Loucy (cell line): Measurements from ENCODE around the gene XKR7.

Source experiments
- H2AFZ ChIP-seq: fragments of 200-600 bp; sonication (generic); 2 replicates; pipeline ENCODE4 v1.6.0; 2016; ENCODE audit warnings: antibody characterized with exemption, mild to moderate bottlenecking, low read length, moderate library complexity
- H3F3A ChIP-seq: fragments of 200-600 bp; 2 replicates; pipeline ENCODE4 v1.6.0; 2016; ENCODE audit warnings: antibody characterized with exemption, low read depth, mild to moderate bottlenecking
- H3K27me3 ChIP-seq: fragments of 200-600 bp; sonication (generic); 2 replicates; pipeline ENCODE4 v1.6.1; 2014; ENCODE audit warnings: low read length, mild to moderate bottlenecking; ENCODE audit not compliant: insufficient read depth, poor library complexity, severe bottlenecking
- H3K36me3 ChIP-seq: fragments of 200-600 bp; sonication (generic); 2 replicates; pipeline ENCODE4 v1.6.1; 2016; ENCODE audit warnings: low read length; ENCODE audit not compliant: insufficient read depth
- H3K4me1 ChIP-seq: fragments of 200-600 bp; sonication (generic); 2 replicates; pipeline ENCODE4 v1.5.1; 2014; ENCODE audit warnings: low read length, mild to moderate bottlenecking; ENCODE audit not compliant: insufficient read depth, poor library complexity, severe bottlenecking
- H3K4me2 ChIP-seq: fragments of 200-600 bp; sonication (generic); 2 replicates; pipeline ENCODE4 v1.6.0; 2014; ENCODE audit warnings: antibody characterized with exemption, low read length, low read depth, mild to moderate bottlenecking; ENCODE audit not compliant: poor library complexity, severe bottlenecking
- H3K4me3 ChIP-seq: fragments of 200-600 bp; sonication (generic); 2 replicates; pipeline ENCODE4 v1.5.1; 2014; ENCODE audit warnings: low read length, mild to moderate bottlenecking, mixed read lengths; ENCODE audit not compliant: poor library complexity, severe bottlenecking
- H3K79me2 ChIP-seq: fragments of 200-600 bp; sonication (generic); 2 replicates; pipeline ENCODE4 v1.6.1; 2014; ENCODE audit warnings: low read length; ENCODE audit not compliant: insufficient read depth
- H3K9ac ChIP-seq: fragments of 200-600 bp; sonication (generic); 2 replicates; pipeline ENCODE4 v1.6.0; 2014; ENCODE audit warnings: mild to moderate bottlenecking, low read depth, low read length, moderate library complexity; ENCODE audit not compliant: poor library complexity, severe bottlenecking
- H3K9me2 ChIP-seq: fragments of 200-600 bp; sonication (generic); replicated peaks from 2 replicates; pipeline ENCODE4 v1.6.1; 2016; ENCODE audit warnings: low read depth, low read length, mixed read lengths
- H3K9me3 ChIP-seq: fragments of 200-600 bp; sonication (generic); 2 replicates; pipeline ENCODE4 v1.6.1; 2014; ENCODE audit warnings: mild to moderate bottlenecking, antibody characterized with exemption, low read length, low read depth; ENCODE audit not compliant: insufficient read depth
- H4K20me1 ChIP-seq: fragments of 200-600 bp; sonication (generic); 2 replicates; pipeline ENCODE4 v1.6.0; 2014; ENCODE audit warnings: antibody characterized with exemption, low read length, mild to moderate bottlenecking; ENCODE audit not compliant: insufficient read depth, poor library complexity, severe bottlenecking
- EZH2phosphoT487 ChIP-seq: fragments of 200-600 bp; IDR thresholded peaks from 2 replicates; pipeline ENCODE4 v1.6.1; 2018; ENCODE audit warnings: antibody characterized with exemption, mild to moderate bottlenecking, moderate library complexity, borderline replicate concordance
- TF ChIP-seq, protein P1 (sequence below): fragments of 200-600 bp; sonication (generic); conservative IDR thresholded peaks from 2 replicates; pipeline ENCODE4 v1.5.1; 2014; ENCODE audit warnings: mild to moderate bottlenecking, antibody characterized with exemption, low read length

XKR7 gene

DNA sequence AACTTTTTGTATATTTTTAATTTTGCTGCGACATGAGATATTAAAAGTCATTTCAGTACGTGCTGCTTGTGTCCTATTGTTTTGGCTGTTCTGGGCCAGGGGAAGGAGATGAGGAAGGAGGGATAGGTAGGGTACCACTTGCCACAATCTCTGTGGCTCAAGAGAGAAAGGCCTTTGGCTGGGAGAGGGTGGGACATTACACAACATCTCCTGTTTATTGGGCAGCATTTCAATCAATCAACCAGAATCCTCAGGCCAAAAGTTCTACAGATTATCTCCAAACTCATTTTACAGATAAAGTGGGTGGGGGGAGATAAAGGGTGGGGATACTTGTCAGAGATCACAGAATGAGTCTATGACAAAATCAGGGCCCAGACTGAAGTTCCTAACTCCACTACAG is 35.4 kb downstream of the XKR7 start:
- H4K20me1 ChIP-seq = no peaks in the 10 kb centered on the region
- H3K9me2 ChIP-seq = no peaks in the 10 kb centered on the region
- H3K9ac ChIP-seq = no peak overlapping the region
- H3K27me3 ChIP-seq = no peaks in the 10 kb centered on the region
- no peaks in the 10 kb centered on the region for H3K36me3 ChIP-seq
- H3K9me3 ChIP-seq = no peaks in the 10 kb centered on the region
- TF ChIP-seq, protein P1, sequence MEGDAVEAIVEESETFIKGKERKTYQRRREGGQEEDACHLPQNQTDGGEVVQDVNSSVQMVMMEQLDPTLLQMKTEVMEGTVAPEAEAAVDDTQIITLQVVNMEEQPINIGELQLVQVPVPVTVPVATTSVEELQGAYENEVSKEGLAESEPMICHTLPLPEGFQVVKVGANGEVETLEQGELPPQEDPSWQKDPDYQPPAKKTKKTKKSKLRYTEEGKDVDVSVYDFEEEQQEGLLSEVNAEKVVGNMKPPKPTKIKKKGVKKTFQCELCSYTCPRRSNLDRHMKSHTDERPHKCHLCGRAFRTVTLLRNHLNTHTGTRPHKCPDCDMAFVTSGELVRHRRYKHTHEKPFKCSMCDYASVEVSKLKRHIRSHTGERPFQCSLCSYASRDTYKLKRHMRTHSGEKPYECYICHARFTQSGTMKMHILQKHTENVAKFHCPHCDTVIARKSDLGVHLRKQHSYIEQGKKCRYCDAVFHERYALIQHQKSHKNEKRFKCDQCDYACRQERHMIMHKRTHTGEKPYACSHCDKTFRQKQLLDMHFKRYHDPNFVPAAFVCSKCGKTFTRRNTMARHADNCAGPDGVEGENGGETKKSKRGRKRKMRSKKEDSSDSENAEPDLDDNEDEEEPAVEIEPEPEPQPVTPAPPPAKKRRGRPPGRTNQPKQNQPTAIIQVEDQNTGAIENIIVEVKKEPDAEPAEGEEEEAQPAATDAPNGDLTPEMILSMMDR = no peak
- no peak for TF ChIP-seq EZH2phosphoT487
- no peak overlapping the region for H2AFZ ChIP-seq
- peaks cover 11% of the 10 kb centered on the region for H3K4me1 ChIP-seq
- H3K4me2 ChIP-seq = no peak overlapping the region
- H3K79me2 ChIP-seq = no peaks in the 10 kb centered on the region
- H3K4me3 ChIP-seq = no peak overlapping the region
- H3F3A ChIP-seq = no peaks in the 10 kb centered on the region

- H3K4me1 ChIP-seq = peaks cover 15% of the 10 kb centered on the region
- H3K79me2 ChIP-seq = no peaks in the 10 kb centered on the region
Measured at GRCh38 chr20:32004963-32005362, 37.0 kb downstream of the XKR7 start.

DNA sequence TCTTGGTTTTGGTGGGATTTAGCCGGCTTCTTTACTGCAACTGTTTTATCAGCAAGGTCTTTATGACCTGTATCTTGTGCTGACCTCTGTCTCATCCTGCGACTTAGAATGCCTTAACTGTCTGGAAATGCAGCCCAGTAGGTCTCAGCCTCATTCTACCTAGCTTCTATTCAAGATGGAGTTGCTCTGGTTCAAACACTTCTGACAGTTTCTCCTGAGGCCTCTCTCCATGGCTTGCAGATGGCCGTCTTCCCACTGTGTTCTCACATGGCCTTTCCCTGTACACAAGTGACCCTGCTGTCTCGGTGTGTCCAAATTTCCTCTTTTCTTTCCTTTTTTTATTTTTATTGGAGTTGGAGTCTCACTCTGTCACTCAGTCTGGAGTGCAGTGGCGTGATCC is 38.1 kb downstream of the XKR7 start:
- no peaks in the 10 kb centered on the region for H3K9me3 ChIP-seq
- no peaks in the 10 kb centered on the region for H3F3A ChIP-seq
- H4K20me1 ChIP-seq = no peaks in the 10 kb centered on the region
- H3K36me3 ChIP-seq = no peaks in the 10 kb centered on the region
- no peaks in the 10 kb centered on the region for H3K27me3 ChIP-seq
- no peak overlapping the region for H3K4me2 ChIP-seq
- H2AFZ ChIP-seq = no peak overlapping the region
- H3K4me1 ChIP-seq = peaks cover 15% of the 10 kb centered on the region
- no peaks in the 10 kb centered on the region for H3K79me2 ChIP-seq
- H3K4me3 ChIP-seq = no peak overlapping the region
- no peak overlapping the region for H3K9ac ChIP-seq
- TF ChIP-seq, protein P1 = no peak
- H3K9me2 ChIP-seq = no peaks in the 10 kb centered on the region

More at GRCh38 chr20:32004963-32005362, 37.0 kb downstream of the XKR7 start:
- Histone ChIP-seq H3K36me3 (no peaks in the 10 kb centered on the region), H3F3A (no peaks in the 10 kb centered on the region), H3K9me3 (no peaks in the 10 kb centered on the region), H4K20me1 (no peaks in the 10 kb centered on the region), H3K4me3 (no peak overlapping the region), H3K9ac (no peak overlapping the region), H3K4me2 (no peak overlapping the region), H3K27me3 (no peaks in the 10 kb centered on the region), H3K9me2 (no peaks in the 10 kb centered on the region), H2AFZ (no peak overlapping the region)
- TF ChIP-seq, protein P1 = no peak
- no peak for TF ChIP-seq EZH2phosphoT487
